ENCODE measurements around the gene PRKAR2B.

PRKAR2B gene

GRCh38 chr7:107100824-107101223, 56.3 kb downstream of the PRKAR2B start:
- TF ChIP-seq, protein P1, sequence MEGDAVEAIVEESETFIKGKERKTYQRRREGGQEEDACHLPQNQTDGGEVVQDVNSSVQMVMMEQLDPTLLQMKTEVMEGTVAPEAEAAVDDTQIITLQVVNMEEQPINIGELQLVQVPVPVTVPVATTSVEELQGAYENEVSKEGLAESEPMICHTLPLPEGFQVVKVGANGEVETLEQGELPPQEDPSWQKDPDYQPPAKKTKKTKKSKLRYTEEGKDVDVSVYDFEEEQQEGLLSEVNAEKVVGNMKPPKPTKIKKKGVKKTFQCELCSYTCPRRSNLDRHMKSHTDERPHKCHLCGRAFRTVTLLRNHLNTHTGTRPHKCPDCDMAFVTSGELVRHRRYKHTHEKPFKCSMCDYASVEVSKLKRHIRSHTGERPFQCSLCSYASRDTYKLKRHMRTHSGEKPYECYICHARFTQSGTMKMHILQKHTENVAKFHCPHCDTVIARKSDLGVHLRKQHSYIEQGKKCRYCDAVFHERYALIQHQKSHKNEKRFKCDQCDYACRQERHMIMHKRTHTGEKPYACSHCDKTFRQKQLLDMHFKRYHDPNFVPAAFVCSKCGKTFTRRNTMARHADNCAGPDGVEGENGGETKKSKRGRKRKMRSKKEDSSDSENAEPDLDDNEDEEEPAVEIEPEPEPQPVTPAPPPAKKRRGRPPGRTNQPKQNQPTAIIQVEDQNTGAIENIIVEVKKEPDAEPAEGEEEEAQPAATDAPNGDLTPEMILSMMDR (IDR thresholded peaks at IDR 0.05; ENCODE audit: low read depth, low read length, missing control alignments), result no peak
- no peaks in the 10 kb centered on the region for H3K36me3 ChIP-seq (replicated peaks)
- no peak overlapping the region for H3K27ac ChIP-seq
- in situ Hi-C loops (cut with HindIII; ENCODE audit: low pct_ligation_motif_present, low sequenced_read_pairs), result no loop called here
- DNase-seq, result no peak
- no peaks in the 10 kb centered on the region for H3K27me3 ChIP-seq (replicated peaks)
- H3K4me3 ChIP-seq (ENCODE audit: low read depth, low read length), result no peak overlapping the region

GRCh38 chr7:107103369-107103768, 58.9 kb downstream of the PRKAR2B start:
- Histone ChIP-seq H3K36me3 (replicated peaks) (no peaks in the 10 kb centered on the region), H3K27ac (no peak overlapping the region), H3K4me3 (ENCODE audit: low read depth, low read length) (no peak overlapping the region), H3K27me3 (replicated peaks) (no peaks in the 10 kb centered on the region)
- TF ChIP-seq, protein P1 (IDR thresholded peaks at IDR 0.05; ENCODE audit: low read depth, low read length, missing control alignments), result no peak
- DNase-seq, result peak; percentile 45
- in situ Hi-C loops (cut with HindIII; ENCODE audit: low pct_ligation_motif_present, low sequenced_read_pairs), result no loop called here

DNA sequence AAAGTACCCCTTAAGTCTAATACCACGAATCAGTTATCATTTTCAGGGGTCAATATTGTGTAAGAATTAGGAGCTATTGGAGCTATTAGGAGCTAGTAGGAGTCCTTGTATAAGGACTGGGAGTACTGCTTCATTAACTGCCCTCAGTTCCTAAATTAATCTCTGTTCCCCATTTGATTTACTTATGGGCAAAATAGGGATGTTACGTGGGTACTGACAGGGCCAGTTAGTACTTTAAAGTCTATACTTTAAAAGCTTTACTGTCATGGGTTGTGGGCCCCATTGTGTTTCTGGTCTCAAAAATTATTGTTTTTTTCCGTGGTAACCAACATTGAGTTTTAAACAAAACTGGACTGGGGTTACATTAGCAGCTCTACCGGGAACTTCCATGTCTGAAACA, 60.3 kb downstream of the PRKAR2B start:
- in situ Hi-C loops (cut with HindIII; ENCODE audit: low pct_ligation_motif_present, low sequenced_read_pairs), result no loop called here
- TF ChIP-seq, protein P1 (IDR thresholded peaks at IDR 0.05; ENCODE audit: low read depth, low read length, missing control alignments), result no peak
- Histone ChIP-seq H3K27me3 (replicated peaks) (no peaks in the 10 kb centered on the region), H3K36me3 (replicated peaks) (no peaks in the 10 kb centered on the region), H3K27ac (no peak overlapping the region), H3K4me3 (ENCODE audit: low read depth, low read length) (no peak overlapping the region)
- DNase-seq, result no peak

GRCh38 chr7:107105591-107106245, 61.2 kb downstream of the PRKAR2B start:
- DNase-seq, result no peak
- TF ChIP-seq, protein P1 (IDR thresholded peaks at IDR 0.05; ENCODE audit: low read depth, low read length, missing control alignments), result no peak
- H3K36me3 ChIP-seq (replicated peaks), result no peaks in the 10 kb centered on the region
- no peaks in the 10 kb centered on the region for H3K27me3 ChIP-seq (replicated peaks)
- in situ Hi-C loops (cut with HindIII; ENCODE audit: low pct_ligation_motif_present, low sequenced_read_pairs), result no loop called here
- H3K4me3 ChIP-seq (ENCODE audit: low read depth, low read length), result no peak overlapping the region
- no peak overlapping the region for H3K27ac ChIP-seq

GRCh38 chr7:107108793-107109371, 64.4 kb downstream of the PRKAR2B start:
- in situ Hi-C loops (cut with HindIII; ENCODE audit: low pct_ligation_motif_present, low sequenced_read_pairs), result no loop called here
- no peak overlapping the region for H3K4me3 ChIP-seq (ENCODE audit: low read depth, low read length)
- H3K27ac ChIP-seq, result no peak overlapping the region
- H3K27me3 ChIP-seq (replicated peaks), result no peaks in the 10 kb centered on the region
- H3K36me3 ChIP-seq (replicated peaks), result no peaks in the 10 kb centered on the region
- TF ChIP-seq, protein P1 (IDR thresholded peaks at IDR 0.05; ENCODE audit: low read depth, low read length, missing control alignments), result no peak
- DNase-seq, result no peak

- Histone ChIP-seq H3K27me3 (replicated peaks) (no peaks in the 10 kb centered on the region), H3K36me3 (replicated peaks) (no peaks in the 10 kb centered on the region), H3K4me3 (ENCODE audit: low read depth, low read length) (no peak overlapping the region), H3K27ac (no peak overlapping the region)
- in situ Hi-C loops (cut with HindIII; ENCODE audit: low pct_ligation_motif_present, low sequenced_read_pairs), result no loop called here
- DNase-seq, result no peak
- TF ChIP-seq, protein P1 (IDR thresholded peaks at IDR 0.05; ENCODE audit: low read depth, low read length, missing control alignments), result no peak
These were observed 65.5 kb downstream of the PRKAR2B start for GRCh38 chr7:107109955-107110354.
